ENCODE measurements around the gene EPB41L2. TPM values are rescaled to one million over a fixed set of nuclear protein-coding genes. Genes with fewer than 3 reads are reported as not detected.
A peak's percentile ranks its signal among the peaks of the same experiment; 100 is the strongest.
"Not testable (repeated sequence)": the region's sequence is repeated elsewhere in the genome, so short reads cannot be mapped to it uniquely, and the experiment has no call there.

EPB41L2 gene
- polyA plus RNA-seq, 5 donors: 174 to 333 (median 271) TPM

- no peak for DNase-seq
Measured at GRCh38 chr6:130955755-130956154, 107.3 kb downstream of the EPB41L2 start.

DNA sequence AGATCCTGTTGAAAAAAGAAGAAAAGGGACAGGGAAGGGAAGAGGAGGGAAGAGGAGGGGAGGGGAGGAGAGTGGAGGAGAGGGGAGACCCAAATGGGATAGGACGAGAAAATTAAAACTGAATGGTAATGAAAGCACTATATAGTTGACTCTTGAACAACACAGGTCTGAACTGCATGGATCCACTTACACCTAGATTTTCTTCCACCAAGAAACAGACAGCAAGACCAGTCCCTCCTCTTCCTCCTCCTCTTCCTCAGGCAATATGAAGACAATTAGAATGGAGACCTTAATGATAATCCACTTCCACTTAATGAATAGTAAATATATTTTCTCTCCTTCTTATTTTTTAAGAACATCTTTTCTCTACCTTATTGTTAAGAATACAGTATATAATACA is 113.5 kb downstream of the EPB41L2 start:
- no peak for DNase-seq

DNA sequence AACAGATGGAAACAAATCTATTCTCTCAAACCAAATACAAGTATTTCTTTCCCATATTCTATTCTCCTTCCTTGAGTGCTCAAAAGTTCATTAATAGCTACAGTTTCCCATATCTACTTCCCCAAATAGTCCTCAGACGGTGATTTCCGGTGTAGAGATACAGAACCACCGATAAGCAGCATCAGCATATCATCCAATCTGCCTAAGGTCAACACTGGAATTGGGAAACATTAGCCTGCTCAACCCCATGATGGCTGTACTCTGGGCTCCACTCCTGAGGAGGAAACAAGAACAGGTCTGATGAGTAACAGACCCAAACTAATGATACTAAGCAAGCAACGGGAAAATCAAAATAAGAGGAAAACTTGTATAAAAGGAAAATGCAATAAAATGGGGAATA is 115.6 kb downstream of the EPB41L2 start:
- no peak for DNase-seq

DNA sequence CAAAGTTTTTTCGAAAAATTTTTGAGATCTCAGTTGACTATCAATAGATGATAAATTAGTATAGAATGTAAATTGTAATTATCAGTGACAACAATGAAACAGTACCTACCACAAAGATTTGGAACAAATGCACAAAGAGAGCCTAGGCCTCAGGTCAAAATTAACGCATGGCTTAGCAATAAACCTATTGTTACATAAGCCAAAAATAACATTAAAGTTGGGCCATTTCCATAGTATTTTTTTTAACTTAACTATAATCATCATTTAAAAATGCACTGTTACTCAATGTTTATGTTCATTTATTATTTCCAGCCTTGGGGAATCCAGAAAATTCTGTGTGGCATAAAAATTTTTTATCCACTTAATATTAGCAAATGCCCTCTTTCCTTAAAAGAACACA is 117.0 kb downstream of the EPB41L2 start:
- DNase-seq: no peak

DNA sequence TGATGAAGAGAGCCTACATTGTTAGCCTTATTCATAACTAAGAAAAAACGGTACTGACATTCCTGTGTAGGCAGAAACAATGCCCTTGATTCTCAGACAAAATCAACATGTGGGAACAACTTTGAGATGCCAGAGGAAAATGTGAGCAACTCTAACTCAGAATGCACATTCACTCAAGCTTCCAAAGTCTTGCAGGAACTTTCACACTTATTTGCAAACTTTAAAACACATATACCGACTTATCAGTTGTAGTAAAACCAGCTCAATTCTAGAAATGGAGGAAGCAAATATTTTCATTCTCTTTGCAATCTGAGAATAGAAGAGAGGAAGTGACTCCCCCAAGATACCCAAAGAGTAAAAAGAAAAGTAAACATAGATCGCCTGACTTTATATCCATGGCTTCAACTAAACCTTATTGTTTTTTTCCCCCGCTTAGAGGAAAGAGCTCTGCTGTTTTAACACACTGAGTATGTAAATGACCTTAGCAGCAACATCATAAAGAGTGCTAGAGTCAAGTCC is 117.6 kb downstream of the EPB41L2 start:
- no peak for DNase-seq

GRCh38 chr6:130944486-130944885 is 118.6 kb downstream of the EPB41L2 start:
- no peak for DNase-seq

GRCh38 chr6:130943738-130944137 is 119.3 kb downstream of the EPB41L2 start:
- no peak for DNase-seq

GRCh38 chr6:130942752-130943151 is 120.3 kb downstream of the EPB41L2 start:
- not testable (repeated sequence) for DNase-seq

- no peak for DNase-seq
Measured at GRCh38 chr6:130937942-130938604, 125.0 kb downstream of the EPB41L2 start.

DNA sequence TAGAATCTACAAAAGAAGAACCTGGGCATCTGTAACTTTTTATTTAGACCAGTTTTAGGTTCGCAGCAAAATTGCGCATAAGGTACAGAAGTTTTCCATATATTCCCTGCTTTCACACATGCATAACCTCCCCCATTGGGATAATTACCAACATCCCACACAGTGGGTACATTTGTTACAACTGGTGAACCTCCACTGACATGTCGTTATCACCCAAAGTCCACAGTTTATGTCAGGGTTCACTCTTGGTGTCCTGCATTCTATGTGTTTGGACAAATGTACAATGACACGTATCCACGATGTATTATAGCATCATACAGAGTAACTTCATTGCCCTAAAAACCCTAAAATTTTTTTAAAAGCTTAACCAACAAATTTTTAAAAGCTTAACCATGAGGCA is 126.1 kb downstream of the EPB41L2 start:
- no peak for DNase-seq

- DNase-seq: no peak
Measured at GRCh38 chr6:130935978-130936377, 127.1 kb downstream of the EPB41L2 start.

- peak; percentile 69 to 75 for DNase-seq
Measured at GRCh38 chr6:130934848-130935585, 128.0 kb downstream of the EPB41L2 start.

DNA sequence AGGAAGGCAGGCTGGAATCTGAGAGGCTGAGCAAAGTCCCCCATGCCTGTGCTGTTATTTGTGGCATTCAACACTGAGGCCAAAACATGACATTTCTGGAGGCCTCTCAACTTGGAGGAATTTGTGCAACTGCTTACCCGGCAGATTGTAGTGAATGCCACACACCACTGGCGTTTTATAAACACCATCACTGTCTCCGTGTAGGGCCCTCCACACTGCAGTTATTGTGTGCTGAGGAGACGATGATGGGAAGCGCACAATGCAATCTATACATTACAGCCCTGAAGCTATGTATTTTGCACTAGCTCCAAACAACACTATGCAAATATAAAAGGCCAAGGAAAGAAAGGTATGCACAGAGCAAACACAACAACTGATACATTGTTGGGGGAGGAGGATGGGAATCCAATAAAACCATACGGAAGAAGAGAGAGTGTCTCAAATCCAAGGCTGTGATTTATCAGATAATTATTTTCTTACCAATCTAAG is 129.3 kb downstream of the EPB41L2 start:
- peak; percentile 42 to 46 for DNase-seq

DNA sequence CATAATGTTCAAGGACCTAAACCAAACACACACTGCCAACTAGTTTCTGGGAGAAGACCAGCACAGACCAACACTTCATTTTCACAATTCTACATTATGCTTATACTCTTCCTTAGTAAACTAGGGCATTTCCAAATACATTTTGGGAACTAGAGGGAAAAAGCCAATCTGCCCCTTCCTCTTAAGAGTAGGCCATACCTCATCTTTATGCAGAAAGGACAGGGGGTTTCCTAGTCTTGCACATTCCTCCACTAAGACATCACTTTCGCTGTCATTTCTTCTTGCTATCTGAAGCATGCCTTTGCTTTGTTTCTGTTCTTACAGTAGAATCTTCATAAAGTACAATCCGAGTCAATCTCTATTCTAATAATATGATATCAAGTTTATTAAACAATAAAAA is 130.1 kb downstream of the EPB41L2 start:
- DNase-seq: no peak

GRCh38 chr6:130932438-130932837 is 130.6 kb downstream of the EPB41L2 start:
- DNase-seq: no peak

DNA sequence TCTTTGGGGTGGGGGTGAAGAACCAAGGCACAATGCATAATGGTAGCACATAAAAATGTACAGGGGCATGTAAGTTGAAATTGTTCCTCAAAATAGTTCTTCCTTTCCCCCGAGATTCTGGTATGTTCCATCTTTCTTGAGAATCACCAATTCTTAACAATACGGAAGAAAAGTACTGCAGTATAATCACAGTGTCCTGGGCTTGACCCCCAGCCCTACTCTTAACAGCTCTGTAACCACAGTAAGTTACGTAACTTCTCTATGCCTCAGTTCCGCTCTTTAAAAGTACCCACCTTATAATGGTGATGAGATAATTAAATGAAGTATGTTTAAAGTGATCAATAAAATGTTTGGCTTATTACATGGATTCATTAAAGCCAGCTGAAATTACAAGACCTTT is 131.4 kb downstream of the EPB41L2 start:
- DNase-seq: no peak

DNA sequence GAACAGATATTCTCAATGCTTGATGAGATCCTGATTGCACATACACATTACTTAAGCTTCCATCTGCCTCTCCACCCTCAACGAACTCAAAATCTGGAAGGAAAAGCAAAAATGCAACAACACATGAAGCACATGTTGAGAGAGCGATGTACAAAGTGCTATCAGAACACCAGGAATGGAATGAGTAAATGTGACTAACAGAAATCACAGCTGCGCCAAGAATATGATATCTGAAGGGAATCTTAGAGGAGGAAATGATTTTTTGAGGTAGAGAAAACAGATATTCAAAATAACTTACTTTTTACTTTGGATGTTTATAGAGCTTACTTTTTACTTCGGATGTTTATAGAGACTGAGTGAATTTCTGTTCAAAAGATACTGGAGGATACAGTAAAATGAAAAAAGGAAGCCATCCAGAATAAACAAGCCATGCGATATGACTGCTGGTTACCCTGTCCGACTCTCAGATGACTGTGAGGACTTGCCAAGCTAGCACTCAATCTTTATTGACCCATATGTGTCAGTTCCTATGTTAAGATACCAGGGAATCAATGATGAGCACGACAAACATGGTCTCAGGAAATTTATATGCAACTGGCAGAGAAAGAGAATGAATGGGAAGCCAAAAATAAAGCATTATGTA is 133.9 kb downstream of the EPB41L2 start:
- no peak for DNase-seq

DNA sequence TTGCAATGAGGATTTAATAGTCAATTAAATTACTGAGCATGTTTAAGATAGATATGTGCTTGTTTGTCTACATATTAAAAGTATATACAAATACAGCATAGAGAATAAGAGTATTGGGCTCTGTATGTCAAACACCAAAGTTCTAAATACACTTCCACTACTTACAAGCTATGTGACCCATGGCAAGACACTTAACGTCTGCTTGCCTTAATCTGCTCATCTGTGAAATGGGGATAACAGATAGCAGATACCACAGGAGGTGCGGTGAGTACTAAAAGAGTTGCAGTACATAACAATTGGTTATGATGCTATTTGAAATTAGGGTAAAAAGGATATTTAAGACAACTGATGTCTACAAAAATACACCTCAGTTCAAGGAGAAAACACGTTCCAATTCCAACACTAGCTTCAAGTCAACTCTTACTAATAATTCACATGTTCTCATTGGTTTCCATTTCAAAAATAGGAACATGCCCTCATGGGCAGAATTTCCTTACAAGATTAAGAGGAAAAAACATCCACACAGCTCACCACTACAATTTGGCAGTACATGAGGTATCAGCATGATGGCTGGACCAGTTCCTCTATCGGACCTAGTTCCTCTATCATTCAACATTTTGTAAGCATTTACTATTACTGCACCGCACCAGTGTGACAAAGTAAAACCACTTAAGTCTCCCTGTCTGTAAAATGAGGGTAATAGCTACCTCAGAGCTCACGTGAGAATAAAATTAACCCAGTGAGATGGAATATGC is 134.7 kb downstream of the EPB41L2 start:
- no peak for DNase-seq

DNA sequence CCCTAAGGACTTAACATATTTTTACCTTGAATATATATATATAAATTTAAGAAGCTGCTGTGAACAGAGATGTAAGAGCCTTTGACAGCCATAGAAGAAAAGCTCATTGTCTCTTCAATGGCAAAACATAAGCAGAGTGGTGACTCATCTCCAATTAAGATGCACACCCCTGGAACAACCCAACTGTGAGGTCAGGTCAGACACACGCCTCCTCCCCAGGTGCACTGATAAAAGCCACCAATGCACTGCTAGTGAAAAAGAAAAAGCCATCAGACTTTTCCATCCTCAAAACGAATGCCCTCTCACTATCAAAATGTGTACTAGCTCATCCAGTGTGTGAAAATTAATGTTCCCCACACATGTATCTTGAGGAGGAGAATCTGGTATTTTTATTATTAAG is 135.7 kb downstream of the EPB41L2 start:
- no peak for DNase-seq

DNA sequence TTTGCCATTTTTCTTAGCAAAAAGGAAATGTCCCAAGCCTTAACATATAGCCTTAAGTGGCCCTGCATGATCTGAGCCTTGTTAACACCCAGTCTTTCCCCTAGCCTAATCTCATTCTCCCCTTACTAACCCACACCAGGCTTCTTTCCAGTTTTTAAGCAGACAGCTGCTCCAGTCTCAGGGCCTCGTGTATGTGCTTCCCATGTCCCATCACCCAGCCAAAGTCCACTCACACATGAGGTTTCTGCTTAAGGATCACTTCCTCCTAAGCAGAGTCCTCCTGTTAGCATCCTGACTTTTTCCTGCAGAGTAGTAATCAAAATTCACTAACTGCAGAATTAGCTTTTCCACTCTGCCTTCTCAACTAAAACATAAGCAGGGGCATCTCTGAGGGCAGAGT is 139.7 kb downstream of the EPB41L2 start:
- no peak for DNase-seq

GRCh38 chr6:130922922-130923321 is 140.1 kb downstream of the EPB41L2 start:
- DNase-seq: no peak

DNA sequence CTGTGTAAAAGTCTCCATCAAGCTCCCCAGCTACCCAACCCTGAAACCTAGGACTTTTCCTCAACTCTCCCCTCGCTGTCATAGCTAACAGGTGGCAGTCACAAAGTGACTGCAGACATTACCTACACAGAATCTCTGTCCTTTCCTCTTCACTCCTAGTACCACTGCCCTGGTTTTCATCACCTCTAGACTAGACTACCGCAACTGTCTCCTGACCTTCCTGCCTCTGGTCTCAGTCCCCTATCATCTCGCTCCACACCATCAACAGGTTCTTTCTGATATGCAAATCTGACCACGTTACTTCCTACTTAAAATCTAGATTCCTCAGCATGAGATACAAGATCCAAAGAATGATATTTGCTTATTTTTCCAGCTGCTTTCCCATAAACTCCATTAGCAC is 142.1 kb downstream of the EPB41L2 start:
- no peak for DNase-seq
